Measurements from ENCODE around the gene ZNF217.

DNA sequence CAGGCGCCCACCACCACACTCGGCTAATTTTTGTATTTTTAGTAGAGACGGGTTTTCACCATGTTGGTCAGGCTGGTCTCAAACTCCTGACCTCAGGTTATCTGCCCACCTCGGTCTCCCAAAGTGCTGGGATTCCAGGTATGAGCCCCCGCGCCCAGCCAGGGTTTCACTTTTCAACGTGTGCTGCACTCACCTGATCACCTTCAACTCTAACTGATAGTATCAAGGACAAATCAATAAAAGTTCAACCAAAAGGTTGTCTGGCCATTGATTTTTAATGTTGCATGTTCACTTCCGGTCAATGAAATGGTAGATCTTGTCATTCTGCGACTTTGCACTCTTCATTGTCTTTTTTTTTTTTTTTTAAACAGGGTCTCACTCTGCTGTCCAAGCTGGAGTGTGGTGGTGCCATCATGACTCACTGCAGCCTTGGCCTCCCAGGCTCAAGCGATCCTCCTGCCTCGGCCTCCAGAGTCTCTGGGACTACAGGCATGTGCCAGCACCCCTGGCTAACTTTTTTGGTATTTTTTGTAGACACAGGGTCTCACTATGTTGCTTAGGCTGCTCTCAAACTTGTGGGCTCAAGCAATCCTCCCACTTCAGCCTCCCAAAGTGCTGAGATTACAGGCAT is 37.3 kb downstream of the ZNF217 start:
- TF ChIP-seq, protein P1, sequence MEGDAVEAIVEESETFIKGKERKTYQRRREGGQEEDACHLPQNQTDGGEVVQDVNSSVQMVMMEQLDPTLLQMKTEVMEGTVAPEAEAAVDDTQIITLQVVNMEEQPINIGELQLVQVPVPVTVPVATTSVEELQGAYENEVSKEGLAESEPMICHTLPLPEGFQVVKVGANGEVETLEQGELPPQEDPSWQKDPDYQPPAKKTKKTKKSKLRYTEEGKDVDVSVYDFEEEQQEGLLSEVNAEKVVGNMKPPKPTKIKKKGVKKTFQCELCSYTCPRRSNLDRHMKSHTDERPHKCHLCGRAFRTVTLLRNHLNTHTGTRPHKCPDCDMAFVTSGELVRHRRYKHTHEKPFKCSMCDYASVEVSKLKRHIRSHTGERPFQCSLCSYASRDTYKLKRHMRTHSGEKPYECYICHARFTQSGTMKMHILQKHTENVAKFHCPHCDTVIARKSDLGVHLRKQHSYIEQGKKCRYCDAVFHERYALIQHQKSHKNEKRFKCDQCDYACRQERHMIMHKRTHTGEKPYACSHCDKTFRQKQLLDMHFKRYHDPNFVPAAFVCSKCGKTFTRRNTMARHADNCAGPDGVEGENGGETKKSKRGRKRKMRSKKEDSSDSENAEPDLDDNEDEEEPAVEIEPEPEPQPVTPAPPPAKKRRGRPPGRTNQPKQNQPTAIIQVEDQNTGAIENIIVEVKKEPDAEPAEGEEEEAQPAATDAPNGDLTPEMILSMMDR (conservative IDR thresholded peaks at IDR 0.05; ENCODE audit: low read length), result no peak
- TF ChIP-seq EZH2phosphoT487 (IDR thresholded peaks at IDR 0.05; ENCODE audit: borderline replicate concordance, low read depth, low read length), result no peak

Measured in OCI-LY7 (cell line).